A549 (cell line): ENCODE results near the gene RMND5A.

Experiments used
- KDM5A ChIP-seq: fragments of 200-600 bp; sonication (generic); IDR thresholded peaks from 2 replicates; pipeline ENCODE4 v1.6.1; 2016; ENCODE audit warnings: antibody characterized with exemption, mild to moderate bottlenecking
- RAD21 ChIP-seq, 2 experiments: fragments of >200 bp in 1 of 2; sonication (Bioruptor Twin) in 1 of 2; formaldehyde crosslinking in 1 of 2; IDR thresholded peaks in 1 of 2; conservative IDR thresholded peaks in 1 of 2; 2 replicates in 1 of 2; 3 replicates in 1 of 2; pipeline ENCODE4 v1.6.1; 2012 to 2018; ENCODE audit warnings: inconsistent platforms in 1 of 2

DNA sequence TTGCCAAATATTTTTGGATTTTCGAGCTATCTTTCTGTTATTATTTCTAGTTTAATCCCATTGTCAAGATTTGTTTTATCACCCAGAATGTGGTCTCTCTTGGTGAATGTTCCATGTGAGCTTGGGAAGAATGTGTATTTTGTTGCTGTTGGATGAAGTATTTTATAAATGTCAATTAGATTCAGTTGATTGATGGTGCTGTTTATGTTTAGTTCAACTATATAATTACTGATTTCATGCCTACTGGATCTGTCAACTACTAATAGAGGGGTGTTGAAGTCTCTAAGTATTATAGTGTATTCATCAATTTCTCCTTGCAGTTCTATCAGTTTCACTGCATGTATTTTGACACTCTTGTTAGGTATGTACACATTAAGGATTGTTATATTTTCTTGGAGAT is 34.7 kb upstream of the RMND5A start:
- no peak for TF ChIP-seq KDM5A
- no peak for TF ChIP-seq RAD21 (conservative IDR thresholded peaks at IDR 0.05 in 1 of 2, IDR thresholded peaks at IDR 0.05 in 1 of 2)
